Inflammatory macrophage (primary cell): ENCODE results near the gene SSBP2.
A peak's percentile ranks its signal among the peaks of the same experiment; 100 is the strongest.

Experiments used
- DNase-seq, 2 donors: peaks; one replicate each; pipeline ENCODE4 v3.0.0-alpha.2; 2020 to 2022

SSBP2 gene

DNA sequence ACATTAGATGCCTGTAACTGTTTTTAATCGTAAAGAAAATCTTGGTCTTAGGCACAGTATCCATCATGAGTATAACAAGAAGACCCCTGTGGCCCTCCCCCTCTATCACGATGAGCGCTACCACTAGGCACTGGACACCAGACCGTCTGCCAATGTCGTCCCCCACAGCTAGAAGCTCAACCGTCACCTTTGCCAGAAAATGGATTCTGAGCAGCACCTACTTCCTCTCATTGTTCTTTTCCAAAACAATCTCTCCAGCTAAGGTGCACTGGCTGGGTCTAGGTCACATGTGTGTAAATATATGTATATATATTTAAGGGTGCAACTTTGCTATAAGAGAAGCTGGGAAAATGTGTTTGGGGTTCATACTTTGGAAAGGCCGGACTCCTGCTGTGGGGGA lies 15.7 kb upstream of the SSBP2 start:
- no peak for DNase-seq

- no peak for DNase-seq
Measured at GRCh38 chr5:81763294-81763928, 12.5 kb upstream of the SSBP2 start.

- DNase-seq: no peak
Measured at GRCh38 chr5:81762853-81763252, 12.0 kb upstream of the SSBP2 start.

- no peak for DNase-seq
Measured at GRCh38 chr5:81762401-81762800, 11.5 kb upstream of the SSBP2 start.

- no peak for DNase-seq
Measured at GRCh38 chr5:81761970-81762369, 11.1 kb upstream of the SSBP2 start.

GRCh38 chr5:81761270-81761669 lies 10.4 kb upstream of the SSBP2 start:
- DNase-seq: no peak

DNA sequence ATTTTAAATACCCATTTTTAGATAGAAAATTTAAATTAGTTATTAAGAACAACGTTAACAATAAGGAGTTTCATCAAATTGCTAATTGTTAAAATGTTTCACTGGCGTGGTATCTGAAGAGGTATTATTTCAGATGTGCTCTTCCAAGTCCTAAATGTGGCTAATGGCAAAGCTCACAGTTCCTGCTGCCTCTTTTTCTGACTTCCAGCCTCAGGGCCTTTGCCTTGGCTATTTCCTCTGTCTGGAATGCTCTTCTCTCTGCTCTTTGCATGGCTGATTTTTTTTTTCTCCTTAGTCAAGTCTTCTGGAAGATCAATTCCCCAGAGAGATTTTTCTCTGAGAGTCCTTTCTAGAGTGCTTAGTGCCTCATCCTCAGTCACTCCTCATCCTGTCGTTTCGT lies 9.6 kb upstream of the SSBP2 start:
- DNase-seq: no peak

GRCh38 chr5:81759632-81760005 lies 8.7 kb upstream of the SSBP2 start:
- no peak for DNase-seq

DNA sequence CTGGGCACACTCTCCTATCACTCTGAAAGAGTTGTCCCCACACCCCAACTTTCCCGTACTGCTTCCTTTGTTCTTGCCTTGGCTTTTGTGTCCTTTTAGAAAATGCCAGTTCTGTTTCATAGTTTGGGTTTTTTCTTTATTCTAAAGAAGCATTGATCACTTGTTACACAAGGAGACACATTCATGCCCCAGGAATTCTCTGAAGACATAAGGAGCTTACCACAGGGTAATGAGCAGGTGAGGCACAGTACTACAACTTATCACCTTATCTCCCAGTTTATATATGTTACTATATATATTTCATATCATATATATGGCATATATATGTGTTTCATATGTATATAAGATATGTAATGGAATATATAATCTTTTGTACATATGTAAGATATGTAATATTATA lies 6.5 kb upstream of the SSBP2 start:
- no peak for DNase-seq

DNA sequence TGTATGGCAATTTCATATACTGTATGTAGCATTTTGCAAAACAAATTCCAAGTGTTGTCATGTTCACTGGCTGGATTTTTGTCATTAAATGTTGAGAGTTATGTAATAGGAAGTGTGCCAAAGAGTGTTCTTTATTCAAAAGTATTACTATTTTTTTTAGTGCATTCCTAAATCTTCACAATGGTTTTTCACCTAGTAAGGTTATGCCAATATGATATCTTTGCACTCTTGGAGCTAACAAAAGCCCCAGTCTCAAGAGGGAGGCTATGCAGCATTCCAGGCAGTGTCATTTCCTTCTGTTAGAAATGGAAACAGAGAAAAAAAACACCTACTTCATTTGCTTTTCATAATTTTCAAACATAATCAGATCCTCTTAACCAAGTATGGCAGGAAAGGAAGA lies 5.1 kb upstream of the SSBP2 start:
- no peak for DNase-seq

GRCh38 chr5:81755320-81755719 lies 4.4 kb upstream of the SSBP2 start:
- no peak for DNase-seq

DNA sequence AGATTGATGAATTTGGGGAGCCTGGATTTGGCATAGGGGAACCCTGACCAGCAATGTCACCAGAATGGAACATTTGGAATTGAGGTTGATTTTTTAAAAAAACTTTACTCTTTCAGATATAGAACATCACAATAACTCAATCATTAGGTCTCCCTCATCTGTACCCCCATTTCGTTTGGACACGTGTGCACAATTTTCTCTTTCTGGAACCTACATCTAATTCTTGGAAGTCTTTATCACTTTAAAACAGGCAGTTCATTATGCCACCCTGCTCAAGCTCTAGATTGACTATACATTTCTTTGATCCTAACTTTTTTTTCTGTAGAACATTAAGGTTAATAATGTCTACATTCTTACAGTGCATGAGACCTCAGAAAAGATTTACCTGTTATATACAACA lies 3.7 kb upstream of the SSBP2 start:
- no peak for DNase-seq

DNA sequence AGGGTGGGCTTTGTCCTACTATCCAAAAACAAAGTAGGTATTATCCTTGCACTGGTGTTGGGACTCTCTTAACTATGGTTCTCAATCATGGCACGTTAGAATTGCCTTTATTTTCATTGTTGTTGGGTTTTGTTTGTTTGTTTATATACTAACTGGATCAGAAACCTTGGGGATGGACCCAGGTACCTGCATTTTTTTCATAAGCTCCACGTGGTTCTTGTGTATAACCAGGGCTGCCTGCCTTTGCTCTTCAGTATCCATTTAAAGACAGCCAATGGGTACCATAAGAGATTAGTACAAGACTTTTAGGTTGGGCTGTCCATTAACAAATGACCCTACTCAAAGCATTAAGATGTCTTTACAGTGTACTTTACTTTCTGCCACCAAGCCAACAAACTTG lies 2.5 kb upstream of the SSBP2 start:
- DNase-seq: no peak

DNA sequence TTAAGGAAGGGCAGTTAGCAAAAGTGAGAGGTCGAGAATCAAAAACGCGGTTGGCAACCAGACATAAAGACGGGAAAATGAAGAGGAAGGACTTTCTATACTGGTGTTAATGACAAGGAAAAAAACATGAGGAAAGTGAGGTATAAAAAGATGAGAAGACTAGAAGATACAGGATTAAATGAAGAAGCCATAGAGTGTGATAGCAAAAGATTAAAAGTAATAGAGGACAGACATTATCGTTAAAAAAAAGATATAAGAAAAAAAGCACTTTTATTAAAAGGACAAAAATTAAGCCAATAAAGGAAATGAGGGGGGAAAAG lies 1.7 kb upstream of the SSBP2 start:
- no peak for DNase-seq

- DNase-seq: no peak
Measured at GRCh38 chr5:81751836-81752643, 1.1 kb upstream of the SSBP2 start.

DNA sequence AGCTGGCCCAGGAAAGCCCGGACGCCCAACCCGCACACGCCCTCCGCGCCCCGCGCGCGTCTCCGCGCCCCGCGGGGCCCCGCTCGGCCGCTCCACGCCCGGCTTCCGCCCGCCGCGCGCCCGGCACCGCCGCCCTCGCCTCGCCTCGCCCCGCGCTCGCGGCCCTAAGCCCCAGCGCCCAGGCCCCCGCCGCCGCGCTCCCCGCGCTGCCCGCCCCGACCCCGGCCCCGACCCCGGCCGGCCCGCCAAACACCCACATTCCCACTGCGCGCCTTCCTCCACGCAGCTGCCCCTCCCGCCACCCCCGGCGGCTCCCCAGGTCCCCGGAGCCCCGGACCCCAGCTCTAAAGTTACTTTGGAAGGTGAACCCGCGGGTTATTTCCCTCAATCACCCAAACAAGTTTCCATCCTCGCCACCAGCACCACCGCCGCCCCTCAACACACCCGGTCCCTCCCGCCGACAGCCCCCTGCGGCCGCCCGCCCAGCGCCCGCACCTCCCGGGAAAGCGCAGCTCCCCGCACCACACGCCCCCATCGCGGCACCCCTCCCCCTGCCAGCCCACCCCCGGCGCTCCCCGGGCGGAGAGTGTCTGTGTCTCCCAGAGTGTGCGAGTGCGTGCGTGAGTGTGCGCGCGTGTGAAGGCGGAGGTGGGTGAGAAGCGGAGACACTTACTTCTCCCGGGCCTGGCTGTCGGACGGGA lies 439 bp downstream of the SSBP2 start:
- peak; percentile 20 to 44 for DNase-seq

DNA sequence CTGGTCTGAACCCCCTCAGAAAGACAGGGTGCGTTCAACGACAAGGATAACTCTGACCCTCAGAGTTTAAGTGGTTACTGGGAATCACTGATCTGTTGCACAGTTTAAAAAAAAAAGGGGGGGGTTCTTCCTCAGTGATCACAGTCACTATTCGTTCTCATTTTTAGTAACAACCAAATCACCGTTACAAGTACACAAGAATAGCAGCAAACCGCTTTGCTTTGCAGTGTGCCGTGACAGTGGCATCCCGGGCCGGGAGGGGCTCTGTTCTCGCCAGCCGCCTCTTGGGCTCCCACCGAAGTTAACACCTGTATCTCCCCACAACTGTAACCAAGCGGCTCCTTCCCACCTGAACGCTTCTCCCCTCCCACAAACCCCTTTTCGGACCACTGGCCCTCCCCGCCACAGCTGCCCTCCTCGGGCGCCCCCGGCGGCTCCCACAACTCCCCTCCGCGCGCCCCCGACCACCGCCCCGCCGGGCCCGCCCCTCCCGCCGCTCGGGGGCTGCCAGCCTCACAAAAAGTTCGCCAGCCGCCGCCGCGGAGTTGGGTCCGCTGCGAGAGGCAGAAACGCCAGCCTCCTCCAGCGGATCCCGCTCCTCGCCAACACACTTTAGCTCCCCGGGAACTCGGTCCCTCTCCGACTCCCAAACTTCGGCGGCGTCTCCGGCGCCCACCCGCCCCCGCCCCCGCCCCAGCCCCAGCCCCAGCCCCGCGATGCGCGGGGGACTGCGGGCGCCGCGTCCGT lies 1.2 kb downstream of the SSBP2 start:
- no peak for DNase-seq

- no peak for DNase-seq
Measured at GRCh38 chr5:81749192-81749560, 1.7 kb downstream of the SSBP2 start.

DNA sequence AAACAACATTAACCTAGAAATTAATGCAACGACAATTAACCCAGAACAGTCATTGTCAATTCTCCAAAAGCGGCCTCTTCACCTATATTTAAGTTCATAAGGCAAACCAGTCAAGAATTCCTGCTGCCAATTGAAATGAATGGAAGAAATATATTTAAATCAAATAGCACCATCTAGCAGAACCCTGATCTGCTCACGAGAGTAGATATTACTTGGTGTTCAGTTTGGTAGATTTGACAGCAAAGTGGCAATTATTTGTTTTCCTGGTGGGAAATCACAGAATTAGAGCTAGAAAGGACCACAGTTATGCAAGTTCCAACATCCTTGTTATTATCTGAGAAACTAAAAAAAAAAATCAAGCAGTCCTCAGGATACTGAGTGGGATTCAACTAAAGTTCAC lies 2.3 kb downstream of the SSBP2 start:
- no peak for DNase-seq

DNA sequence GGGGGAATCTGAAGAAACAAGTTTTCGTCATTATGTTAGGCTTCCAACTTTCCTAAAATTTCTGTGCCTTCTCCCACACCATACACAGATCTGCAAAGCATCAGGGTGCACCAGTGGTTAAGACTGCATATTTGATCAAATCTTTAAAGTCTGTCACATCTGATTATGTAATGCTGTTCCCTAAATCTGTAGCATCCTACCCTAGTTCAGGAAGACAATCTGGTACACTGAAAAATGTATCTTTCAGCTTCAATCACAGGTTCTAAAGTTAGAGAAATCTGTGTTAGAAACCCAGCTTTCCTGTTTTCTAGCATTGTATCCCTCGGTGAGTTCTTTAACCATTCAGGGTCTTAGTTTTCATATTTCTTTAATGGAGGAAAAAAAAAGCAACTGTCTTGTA lies 3.9 kb downstream of the SSBP2 start:
- no peak for DNase-seq

DNA sequence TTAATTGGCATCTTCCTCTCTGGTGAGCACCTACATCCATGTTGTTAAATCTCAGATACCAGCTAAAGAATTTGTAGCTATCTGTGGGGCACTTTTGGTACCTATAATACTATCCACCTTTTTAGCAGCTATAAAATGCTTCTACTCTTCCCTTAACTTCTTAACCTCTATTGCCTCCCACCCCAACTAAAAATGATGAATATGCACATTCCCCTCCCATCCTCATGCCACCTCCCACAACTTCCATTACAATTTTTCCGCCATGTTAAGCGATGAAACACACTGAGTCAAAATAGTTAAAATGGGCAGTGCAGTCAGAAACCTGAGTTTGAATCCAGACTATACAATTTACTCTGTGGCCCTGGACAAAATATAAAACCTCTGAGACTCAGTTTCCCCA lies 10.1 kb downstream of the SSBP2 start:
- no peak for DNase-seq

GRCh38 chr5:81739291-81739690 lies 11.6 kb downstream of the SSBP2 start:
- DNase-seq: no peak

- DNase-seq: no peak
Measured at GRCh38 chr5:81729276-81729675, 21.6 kb downstream of the SSBP2 start.

GRCh38 chr5:81728301-81728700 lies 22.6 kb downstream of the SSBP2 start:
- DNase-seq: peak; percentile 32 to 68
